Measurements from ENCODE around the gene RBMS1. TPM values are rescaled to one million over a fixed set of nuclear protein-coding genes. Genes with fewer than 3 reads are reported as not detected.

Gene RBMS1
- polyA plus RNA-seq, 1 donor from 2014 or later = 8.4 TPM

- TF ChIP-seq MXI1 (conservative IDR thresholded peaks at IDR 0.05; ENCODE audit: poor library complexity, severe bottlenecking) = no peak
- TF ChIP-seq TAF1 (IDR thresholded peaks at IDR 0.05; ENCODE audit: low read depth) = no peak
- no peak for TF ChIP-seq RAD21 (conservative IDR thresholded peaks at IDR 0.05)
- TF ChIP-seq REST (IDR thresholded peaks at IDR 0.05; ENCODE audit: borderline replicate concordance) = no peak
- TF ChIP-seq CTCF (IDR thresholded peaks at IDR 0.05; ENCODE audit: poor library complexity, severe bottlenecking) = no peak
- no peak for TF ChIP-seq EZH2 (IDR thresholded peaks at IDR 0.05; ENCODE audit: borderline replicate concordance, insufficient read depth, low read length, poor library complexity, severe bottlenecking)
- no peak for TF ChIP-seq POLR2AphosphoS5 (IDR thresholded peaks at IDR 0.05)
- TF ChIP-seq SMC3 (conservative IDR thresholded peaks at IDR 0.05; ENCODE audit: poor library complexity) = no peak
- no peak for TF ChIP-seq EP300 (conservative IDR thresholded peaks at IDR 0.05; ENCODE audit: poor library complexity, severe bottlenecking)
- Histone ChIP-seq H3K9me3 (ENCODE audit: low read length) (no peaks in the 10 kb centered on the region), H3K4me2 (ENCODE audit: low read length) (no peak overlapping the region)
Observed at GRCh38 chr2:160478660-160479059, 14.9 kb downstream of the RBMS1 start.

DNA sequence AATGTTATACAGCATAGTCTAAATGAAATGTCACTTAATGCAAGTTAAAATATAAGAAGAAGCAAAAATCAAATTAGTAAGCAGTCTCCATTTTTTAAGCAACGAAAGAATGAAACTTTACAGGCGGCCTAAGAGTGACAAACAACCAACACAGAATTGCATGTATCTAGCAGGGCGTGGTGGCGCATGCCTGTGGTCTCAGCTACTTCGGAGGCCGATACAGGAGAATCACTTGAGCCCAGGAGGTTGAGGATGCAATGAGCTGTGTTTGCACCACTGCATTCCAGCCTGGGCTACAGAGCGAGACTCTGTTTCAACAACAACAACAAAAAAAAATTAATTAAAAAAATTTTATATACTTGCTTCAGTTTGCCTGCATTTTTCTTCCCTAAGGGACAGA is 16.6 kb downstream of the RBMS1 start:
- Histone ChIP-seq H3K4me2 (ENCODE audit: low read length) (no peak overlapping the region), H3K36me3 (ENCODE audit: insufficient read depth, low read length) (no peaks in the 10 kb centered on the region), H3K4me3 (ENCODE audit: low read length) (no peak overlapping the region), H4K20me1 (ENCODE audit: insufficient read depth) (no peaks in the 10 kb centered on the region), H3K9me3 (ENCODE audit: low read length) (no peaks in the 10 kb centered on the region), H3K9ac (ENCODE audit: low read length) (no peak overlapping the region), H2AFZ (ENCODE audit: low read depth, low read length) (no peak overlapping the region), H3K79me2 (replicated peaks; ENCODE audit: insufficient read depth, low read length) (no peaks in the 10 kb centered on the region), H3K27me3 (ENCODE audit: insufficient read depth, low read depth, low read length) (no peaks in the 10 kb centered on the region), H3F3A (ENCODE audit: insufficient read depth, low read length, poor library complexity, severe bottlenecking) (no peaks in the 10 kb centered on the region), H3K9me2 (ENCODE audit: insufficient read depth, low read length) (no peaks in the 10 kb centered on the region), H3K27ac (ENCODE audit: low read length) (no peak overlapping the region)
- TF ChIP-seq EP300 (conservative IDR thresholded peaks at IDR 0.05; ENCODE audit: poor library complexity, severe bottlenecking) (no peak), RAD21 (conservative IDR thresholded peaks at IDR 0.05) (no peak), REST (IDR thresholded peaks at IDR 0.05; ENCODE audit: borderline replicate concordance) (no peak), EZH2 (IDR thresholded peaks at IDR 0.05; ENCODE audit: borderline replicate concordance, insufficient read depth, low read length, poor library complexity, severe bottlenecking) (no peak), CTCF (IDR thresholded peaks at IDR 0.05; ENCODE audit: poor library complexity, severe bottlenecking) (no peak), TAF1 (IDR thresholded peaks at IDR 0.05; ENCODE audit: low read depth) (no peak), SMC3 (conservative IDR thresholded peaks at IDR 0.05; ENCODE audit: poor library complexity) (no peak), POLR2AphosphoS5 (IDR thresholded peaks at IDR 0.05) (no peak), MXI1 (conservative IDR thresholded peaks at IDR 0.05; ENCODE audit: poor library complexity, severe bottlenecking) (no peak)

More at GRCh38 chr2:160478660-160479059, 14.9 kb downstream of the RBMS1 start:
- Histone ChIP-seq H3K79me2 (replicated peaks; ENCODE audit: insufficient read depth, low read length) (no peaks in the 10 kb centered on the region), H3K27ac (ENCODE audit: low read length) (no peak overlapping the region), H3K4me3 (ENCODE audit: low read length) (no peak overlapping the region), H4K20me1 (ENCODE audit: insufficient read depth) (no peaks in the 10 kb centered on the region), H3K36me3 (ENCODE audit: insufficient read depth, low read length) (no peaks in the 10 kb centered on the region), H3K9me2 (ENCODE audit: insufficient read depth, low read length) (no peaks in the 10 kb centered on the region), H3K9ac (ENCODE audit: low read length) (no peak overlapping the region), H3F3A (ENCODE audit: insufficient read depth, low read length, poor library complexity, severe bottlenecking) (no peaks in the 10 kb centered on the region), H3K27me3 (ENCODE audit: insufficient read depth, low read depth, low read length) (no peaks in the 10 kb centered on the region), H2AFZ (ENCODE audit: low read depth, low read length) (no peak overlapping the region)

Data from neural cell (in vitro differentiated cells).